Ramos (cell line): ENCODE measurements around the gene SPOCK1.

Experiments
- in situ Hi-C: fragments of 300-500 bp; cut with MboI; formaldehyde crosslinking; loops from one replicate; pipeline ENCODE4 v1.14.3; 2022; ENCODE audit warnings: low sequenced_read_pairs; ENCODE audit not compliant: unreplicated experiment

The SPOCK1 gene

DNA sequence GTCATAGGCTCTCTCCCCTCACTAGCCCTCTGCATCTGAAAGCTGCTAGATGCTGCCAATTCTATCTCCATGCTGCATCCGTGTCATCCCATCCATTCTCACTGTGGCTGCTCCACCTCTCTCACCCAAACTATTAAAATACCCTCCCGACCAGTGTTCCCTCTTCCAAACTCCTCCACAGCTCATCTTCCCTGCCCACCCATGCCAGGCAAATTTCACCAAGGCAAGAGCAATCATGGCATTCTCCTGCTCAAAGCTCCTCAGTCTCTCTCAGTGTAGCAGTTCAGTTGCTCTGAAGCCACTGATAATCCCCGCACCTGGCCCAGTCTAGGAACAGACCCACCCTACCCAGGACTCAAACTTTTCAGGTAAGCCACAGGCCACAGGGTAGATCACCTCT is 48.4 kb downstream of the SPOCK1 start:
- in situ Hi-C loops: no loop called here

DNA sequence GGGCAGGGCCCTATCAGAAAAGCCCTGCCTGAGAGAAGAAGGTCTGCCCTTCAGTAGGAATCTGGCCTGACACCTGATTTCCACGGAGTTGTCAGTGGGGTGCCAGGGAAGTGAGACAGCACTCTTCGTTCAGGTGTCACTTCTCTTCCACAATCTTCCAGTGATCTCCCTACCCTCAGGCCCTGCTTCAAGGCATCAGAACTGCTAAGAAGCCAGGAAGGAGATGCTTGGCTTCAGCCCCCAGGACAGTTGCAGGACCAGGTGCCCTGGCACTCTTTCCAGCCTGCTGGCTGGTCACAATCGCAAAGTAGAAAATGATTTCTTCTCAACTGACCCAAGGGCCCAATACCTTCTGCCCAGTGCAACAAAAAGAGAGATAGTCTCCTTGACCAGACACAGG is 50.3 kb downstream of the SPOCK1 start:
- in situ Hi-C loops: no loop called here

DNA sequence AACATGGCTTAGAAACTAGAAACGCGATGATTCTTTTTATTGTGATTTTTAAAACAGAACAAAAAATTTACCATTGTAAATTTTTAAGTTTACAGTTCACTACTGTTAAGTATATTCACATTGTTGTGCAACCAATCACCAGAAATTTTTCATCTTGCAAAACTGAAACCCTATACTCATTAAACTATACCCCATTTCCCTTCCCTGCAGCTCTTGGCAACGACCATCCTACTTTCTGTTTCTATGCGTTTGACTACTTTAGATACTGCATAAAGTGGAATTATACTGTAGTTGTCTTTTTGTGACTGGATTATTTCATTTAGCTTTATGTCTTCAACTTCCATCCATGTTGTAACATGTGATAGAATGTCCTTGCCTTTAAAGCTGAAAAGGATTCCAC is 52.5 kb downstream of the SPOCK1 start:
- in situ Hi-C loops: no loop called here

DNA sequence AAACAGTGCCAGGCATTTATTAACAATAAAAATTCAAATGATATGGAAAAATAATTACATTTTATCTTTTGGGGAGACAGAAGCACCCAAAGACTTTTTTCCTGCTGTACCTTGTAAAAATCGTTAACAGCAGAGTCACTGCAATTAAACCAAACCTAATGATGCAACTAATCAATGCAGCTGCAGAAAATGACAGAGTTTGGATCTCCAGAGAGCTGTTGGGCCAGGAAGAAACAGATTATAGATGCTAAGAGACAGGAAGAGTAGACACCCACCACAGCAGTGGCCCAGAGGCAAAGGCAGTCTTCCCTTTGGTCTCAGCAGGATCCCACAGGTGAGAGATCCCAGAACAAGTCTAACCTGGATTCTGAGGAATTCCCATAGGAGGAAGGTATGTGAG is 53.0 kb downstream of the SPOCK1 start:
- in situ Hi-C loops: no loop called here

DNA sequence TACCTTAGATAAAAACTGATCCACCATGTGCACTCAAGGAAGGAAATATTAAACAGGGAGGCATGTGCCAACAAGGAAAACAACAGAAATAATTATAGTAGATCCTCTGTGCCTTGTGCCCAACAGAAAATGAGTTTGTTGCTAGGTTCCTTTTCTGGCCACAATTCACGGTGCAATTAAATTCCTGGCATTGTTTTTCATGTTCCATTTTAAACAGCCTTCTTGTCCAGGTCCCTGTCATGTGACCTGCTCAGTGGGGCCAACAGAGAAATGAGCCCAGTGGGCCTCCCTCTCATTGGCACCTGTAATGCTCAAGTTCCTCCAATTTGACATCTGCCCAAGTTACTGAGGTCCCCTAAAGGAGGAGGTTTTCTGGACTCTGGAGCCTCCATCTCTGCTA is 56.5 kb downstream of the SPOCK1 start:
- in situ Hi-C loops: no loop called here

DNA sequence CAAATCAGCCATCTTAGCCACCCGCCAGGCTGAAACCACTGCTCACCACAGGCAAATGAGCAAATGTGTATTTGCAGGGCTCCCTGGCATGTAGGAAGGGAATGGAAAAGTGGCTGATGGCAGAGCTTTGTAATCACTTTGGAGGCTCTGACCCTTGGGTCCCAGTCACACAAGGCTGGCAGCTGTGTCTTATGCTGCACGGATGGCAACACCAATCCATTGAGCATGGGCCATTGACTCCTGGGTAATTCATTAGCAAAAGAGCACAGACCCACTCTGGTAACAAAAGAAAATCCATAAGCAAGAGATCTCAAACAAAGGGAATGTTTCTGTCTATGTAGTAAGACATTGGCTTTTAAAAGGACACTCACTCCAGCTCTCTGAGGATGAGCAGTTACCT is 57.6 kb downstream of the SPOCK1 start:
- in situ Hi-C loops: no loop called here

DNA sequence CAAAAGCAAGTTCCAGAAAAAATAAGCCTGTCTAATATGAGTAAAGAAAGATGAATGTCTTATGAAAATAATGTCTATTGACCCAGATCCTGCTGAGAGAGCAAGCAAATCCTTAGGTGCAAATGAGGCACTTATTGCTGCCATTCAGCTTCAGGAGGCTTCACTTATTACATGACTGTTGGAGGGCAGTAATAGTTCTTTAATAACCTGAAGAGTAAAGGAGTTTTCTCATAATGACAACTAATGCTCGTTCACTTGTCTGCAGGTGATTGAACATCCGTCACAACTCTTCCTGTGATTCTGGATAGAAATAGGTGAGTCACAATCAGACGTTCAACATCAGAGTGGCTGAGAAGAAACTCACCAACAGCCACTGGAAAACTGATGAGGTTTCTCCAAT is 58.3 kb downstream of the SPOCK1 start:
- in situ Hi-C loops: no loop called here

DNA sequence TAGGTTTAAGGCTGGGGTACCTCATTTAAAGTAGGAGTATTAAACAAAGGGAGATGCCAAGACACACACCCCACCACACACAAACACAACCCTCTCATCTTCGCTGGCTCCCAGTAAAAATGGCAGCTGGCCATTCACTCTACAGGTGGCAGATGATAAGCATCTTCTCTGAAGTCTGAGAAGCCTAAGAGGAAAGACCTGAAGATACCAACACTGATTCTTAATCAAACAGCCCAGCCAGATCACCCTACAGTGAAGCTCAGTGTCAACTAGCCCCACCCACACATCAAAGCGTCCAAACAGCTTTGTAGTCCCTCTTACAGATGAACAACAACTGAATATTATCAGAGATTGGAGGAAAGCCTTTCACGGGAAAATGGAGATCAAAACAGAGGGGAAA is 59.5 kb downstream of the SPOCK1 start:
- in situ Hi-C loops: no loop called here

DNA sequence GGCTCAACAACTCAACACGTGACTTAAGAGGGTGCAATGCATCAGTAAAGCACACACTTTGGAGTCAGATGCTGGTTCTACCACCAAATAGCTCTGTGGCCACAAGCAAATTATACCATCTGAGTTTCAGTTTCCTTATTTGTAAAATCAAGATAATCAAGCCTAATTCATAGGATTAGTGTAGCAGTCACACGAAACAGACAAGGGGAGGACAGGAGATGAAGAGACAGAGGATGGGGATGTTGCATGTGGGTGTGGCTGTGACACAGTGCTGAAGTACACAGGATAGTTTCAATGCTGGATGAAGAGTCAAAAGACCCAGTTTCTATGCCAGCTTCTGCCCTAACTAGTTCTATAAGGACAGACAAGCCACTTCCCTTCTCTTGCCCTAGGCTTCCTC is 60.2 kb downstream of the SPOCK1 start:
- in situ Hi-C loops: no loop called here

DNA sequence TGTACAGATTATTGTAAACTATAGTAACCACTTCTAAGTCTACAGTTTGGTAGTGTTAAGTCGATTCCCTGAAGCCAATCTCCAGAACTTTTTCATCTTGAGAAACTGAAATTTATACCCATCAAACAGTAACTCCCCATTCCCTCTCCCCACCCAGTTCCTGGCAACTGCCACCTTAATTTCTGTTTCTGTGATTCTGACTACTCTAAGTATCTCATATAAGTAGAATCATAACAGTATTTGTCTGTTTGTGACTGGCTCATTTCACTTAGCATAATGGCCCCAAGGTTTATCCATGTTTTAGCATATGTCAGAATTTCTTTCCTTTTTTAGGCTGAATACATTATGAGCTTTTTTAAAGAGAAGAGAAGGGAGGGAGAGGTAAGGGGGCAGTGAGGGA is 61.4 kb downstream of the SPOCK1 start:
- in situ Hi-C loops: no loop called here

DNA sequence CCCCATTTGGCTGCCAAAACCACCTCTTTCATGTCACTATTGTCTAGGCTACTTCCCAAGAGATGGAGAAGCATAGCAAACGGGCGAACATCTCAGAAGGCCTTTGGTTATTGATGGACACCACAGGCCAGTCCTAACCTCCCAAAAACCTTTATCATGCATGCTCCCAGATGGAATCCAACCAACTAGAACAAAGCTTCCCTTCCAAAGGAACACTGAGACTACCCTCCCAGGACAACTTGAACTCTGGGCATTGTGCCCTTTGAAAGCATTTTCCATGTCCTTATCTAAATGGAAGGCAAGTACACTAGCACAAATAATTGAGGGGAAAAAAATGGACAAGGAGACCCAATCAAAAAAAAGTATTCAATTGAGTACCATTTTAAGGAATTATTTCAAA is 65.6 kb downstream of the SPOCK1 start:
- in situ Hi-C loops: no loop called here

DNA sequence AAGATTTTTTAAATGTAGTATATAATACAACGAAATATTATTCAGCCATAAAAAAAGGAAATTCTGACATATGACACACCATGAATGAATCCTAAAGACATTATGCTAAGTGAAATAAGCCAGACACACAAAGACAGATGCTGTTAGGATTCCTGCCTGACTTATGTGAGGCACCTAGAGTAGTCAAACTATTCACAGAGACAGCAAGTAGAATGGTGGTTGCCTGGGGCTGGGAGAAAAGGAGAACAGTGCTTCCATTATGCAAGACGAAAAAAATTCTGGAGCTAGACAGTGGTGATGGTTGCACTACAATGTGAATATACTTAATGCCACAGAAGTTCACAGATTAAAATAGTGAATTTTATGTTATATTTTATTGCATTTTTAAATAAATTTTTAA is 66.8 kb downstream of the SPOCK1 start:
- in situ Hi-C loops: no loop called here

DNA sequence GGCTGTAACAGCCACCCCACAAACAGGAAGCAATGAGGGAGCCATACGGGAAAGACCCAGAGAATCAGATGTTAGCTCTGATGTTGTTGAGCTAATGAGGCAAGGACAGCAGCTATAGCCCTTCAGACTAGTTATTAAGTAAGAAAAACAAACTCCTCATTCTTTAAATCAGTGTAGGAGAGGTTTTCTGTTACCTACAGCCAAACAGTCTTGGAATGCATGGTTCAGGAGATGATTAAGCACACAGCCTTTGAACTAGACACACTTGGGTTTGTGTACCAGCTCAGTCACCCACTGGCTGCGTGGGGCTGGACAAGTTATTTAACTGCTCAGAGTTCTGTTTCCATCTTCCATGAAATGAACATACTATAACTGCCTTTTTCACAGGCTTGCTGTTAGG is 68.1 kb downstream of the SPOCK1 start:
- in situ Hi-C loops: no loop called here

DNA sequence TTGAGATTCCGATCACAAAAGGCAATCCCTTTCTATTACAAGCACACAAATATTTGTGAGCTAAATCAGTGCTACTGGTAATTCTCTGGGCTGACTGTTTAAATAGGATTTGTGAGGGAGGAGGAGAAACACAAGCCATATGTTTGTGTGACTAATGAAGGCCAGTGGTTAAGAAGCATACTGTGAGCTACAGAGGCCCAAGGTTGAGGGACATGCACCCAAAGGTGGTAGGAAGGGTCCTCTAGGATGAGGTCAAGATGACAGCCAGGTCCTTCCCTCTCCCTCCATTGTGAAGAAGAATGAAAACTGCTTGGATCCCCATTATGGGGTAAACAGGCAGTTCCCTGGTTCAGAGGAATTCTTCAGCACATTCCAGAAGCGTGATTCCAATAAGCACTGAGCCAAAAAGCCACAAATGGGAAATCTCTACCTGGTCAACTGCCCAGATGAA is 83.9 kb downstream of the SPOCK1 start:
- in situ Hi-C loops: no loop called here

DNA sequence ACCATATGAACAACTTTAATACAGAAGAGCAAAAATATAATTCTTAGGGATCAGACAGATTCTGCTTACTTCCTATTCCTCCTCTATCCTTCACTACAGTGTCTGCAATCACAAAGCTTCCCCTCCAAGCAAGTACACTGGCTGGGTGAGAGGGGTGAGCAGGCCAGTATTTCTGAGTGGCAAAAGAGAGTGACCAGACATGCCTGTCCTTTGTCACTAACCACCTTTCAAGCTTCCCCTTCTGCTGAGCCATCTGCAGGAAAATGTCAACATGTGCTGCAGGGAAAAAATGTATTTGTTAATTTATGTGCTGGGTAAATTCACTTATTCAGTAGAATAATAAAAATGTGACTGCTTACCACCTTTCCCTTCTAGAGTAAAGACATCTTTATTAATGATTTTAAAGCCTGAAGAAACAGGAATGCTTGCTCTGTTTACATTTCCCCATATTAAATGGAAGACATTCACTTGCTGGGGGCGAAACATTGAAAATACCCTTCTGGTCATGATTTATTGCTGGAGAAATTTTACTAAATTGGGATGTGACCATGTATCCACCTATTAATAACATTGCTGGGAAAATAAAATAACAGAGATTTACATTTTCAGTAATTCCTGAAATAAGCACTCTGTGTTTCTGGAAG is 84.9 kb downstream of the SPOCK1 start:
- in situ Hi-C loops: no loop called here

DNA sequence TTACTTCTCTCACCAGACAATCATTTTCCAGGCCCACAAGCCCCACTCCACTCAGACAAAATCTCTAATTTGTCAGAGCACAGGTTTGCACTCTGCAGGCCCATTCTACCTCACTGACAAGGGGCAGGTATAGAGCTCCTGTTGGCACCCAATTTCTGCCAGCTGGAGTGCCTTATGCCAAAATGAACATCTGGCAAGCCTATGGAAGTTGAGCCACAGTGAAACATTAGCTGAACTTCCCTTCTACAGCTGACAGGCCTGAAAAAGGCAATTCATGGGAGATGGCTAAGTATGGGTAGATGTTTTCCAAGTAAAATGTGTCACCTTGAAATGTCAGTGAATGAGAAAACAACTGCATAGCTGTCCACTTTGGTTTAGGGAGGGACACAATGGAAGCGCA is 87.0 kb downstream of the SPOCK1 start:
- in situ Hi-C loops: no loop called here

DNA sequence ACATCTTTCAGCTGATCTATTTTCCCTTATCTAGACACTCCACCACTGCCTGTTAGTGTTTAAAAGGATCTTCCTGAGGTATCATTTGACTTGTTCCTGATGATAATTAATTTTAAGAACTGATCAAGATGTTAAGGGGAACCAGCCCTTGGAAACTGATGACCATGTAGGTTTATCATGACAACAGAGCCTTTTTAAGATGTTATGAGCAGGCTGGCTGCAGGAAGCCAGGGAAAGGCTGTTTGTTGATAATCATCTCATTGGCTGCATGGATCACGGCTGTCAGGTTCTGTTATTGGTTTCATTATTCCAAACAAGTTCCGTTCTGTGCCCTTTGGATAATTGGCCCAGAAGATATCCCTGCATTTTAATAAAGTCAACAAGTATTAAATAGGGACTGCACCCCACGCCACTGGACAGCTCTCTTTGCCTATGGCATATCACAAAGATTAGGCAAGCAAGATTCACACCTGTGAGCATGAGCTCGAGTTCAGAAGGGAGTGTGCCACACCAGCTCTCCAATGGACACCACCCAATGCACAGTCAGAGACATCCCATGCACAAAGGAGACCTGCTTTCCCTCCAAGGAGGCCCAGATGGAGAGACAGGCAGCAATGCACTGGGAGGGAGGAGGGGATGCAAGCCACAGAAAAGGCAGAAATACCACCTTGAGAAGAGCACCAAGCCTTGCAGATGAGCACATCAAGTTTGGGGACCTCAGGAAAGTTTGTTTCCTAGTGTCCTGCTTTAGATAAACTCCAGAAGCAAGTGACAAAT is 88.7 kb downstream of the SPOCK1 start:
- in situ Hi-C loops: no loop called here

DNA sequence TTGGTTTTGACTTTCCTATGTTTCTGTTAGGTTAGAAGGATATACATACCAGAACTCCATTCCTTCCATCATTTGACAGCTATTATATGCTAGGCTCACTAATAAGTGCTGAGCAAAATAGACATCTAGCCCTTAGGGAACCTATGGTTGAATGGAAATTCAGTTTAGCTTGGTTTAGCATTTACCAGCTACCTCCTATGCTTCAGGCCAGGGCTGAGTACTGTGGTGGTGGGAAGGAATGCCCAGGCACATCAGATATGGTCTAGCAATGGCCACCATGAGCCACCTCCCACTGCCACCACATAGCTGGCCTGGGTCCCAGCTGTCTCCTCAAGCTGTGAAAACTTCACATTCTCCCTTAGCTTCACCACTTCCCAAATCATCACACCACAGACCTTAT is 89.4 kb downstream of the SPOCK1 start:
- in situ Hi-C loops: no loop called here

DNA sequence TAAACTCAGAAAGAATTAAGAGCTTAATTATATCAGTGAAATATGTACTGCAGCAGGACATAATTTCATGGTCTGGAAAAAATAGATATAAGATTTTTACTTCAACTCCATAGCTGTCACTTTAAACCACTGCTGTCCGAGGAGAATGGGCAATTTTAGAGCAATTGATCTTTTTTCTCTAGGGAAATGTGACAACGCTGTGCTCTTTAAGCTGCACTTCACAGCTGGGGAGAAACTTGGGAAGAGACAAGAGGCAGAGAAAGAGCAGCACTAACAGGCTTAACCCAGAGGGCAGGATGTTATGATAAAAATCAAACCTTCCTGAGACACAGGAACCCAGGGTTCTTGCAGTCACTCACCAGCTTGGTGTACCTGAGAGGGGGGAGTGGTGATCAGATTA is 92.0 kb downstream of the SPOCK1 start:
- in situ Hi-C loops: no loop called here

DNA sequence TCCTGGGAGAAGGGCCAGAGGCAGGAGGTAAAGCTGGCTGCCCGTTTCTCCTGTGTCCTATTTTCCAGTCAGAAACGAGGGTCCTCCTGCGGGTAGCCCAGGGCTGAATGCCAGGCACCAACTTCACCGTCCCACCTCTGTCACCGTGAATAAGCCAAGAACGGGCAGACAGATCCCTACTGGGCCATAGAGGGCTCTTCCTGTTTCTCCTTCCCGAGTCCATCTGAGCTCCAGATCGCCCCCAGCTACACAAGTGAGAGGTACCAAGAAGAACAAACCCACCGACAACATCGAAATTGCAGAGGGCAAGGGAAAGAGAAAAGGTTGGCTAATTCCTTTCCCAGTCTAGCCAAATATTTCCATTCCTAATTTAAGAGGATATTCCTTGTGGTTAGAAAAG is 93.7 kb downstream of the SPOCK1 start:
- in situ Hi-C loops: no loop called here

DNA sequence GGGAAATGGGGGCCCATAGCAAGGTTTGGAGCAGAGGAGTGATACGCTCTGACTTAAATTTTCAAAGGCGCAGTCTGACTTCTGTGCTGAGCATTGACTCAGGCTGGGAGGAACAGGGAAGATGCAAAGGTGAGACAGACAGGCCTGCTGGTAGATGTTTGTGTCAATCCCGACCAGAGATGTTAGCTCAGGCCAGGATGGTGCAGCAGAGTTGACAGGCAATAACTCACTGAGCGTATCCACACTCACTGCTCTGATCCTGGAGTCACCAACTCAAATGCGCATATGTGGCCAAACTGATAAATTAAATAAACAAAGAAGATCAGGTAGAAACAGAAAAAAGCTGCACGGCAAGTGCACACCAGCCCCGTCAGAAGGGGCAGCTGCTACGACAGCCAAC is 95.3 kb downstream of the SPOCK1 start:
- in situ Hi-C loops: no loop called here
